Activated CD4-positive, alpha-beta memory T cell treated with anti-CD3 and anti-CD28 coated beads for 36 hours (primary cell): ENCODE data around the gene NTHL1. TPM values are rescaled to one million over a fixed set of nuclear protein-coding genes. Genes with fewer than 3 reads are reported as not detected.

Source experiments
- CTCF ChIA-PET: fragments of 350-600 bp; sonication (Branson Sonifier 250); formaldehyde crosslinking; loops from one replicate; lab custom pipeline; 2021; ENCODE audit warnings: antibody characterized with exemption, inconsistent platforms; lab: Charles Lee
- POLR2A ChIA-PET: fragments of 350-600 bp; sonication (Branson Sonifier 250); formaldehyde crosslinking; loops from one replicate; lab custom pipeline; 2021; ENCODE audit warnings: antibody characterized with exemption; lab: Charles Lee
- DNase-seq: peaks from one replicate; pipeline ENCODE4 v3.0.0-alpha.2; 2020
- H3K27ac Mint-ChIP-seq: one replicate; pipeline ENCODE4 v1.8.0; 2021; ENCODE audit warnings: mixed read lengths
- H3K27me3 Mint-ChIP-seq: one replicate; pipeline ENCODE4 v1.8.0; 2021; ENCODE audit warnings: mixed read lengths
- H3K36me3 Mint-ChIP-seq: one replicate; pipeline ENCODE4 v1.8.0; 2021; ENCODE audit warnings: mixed read lengths
- H3K4me1 Mint-ChIP-seq: one replicate; pipeline ENCODE4 v1.8.0; 2021; ENCODE audit warnings: low read depth, mixed read lengths
- H3K4me3 Mint-ChIP-seq: one replicate; pipeline ENCODE4 v1.8.0; 2021; ENCODE audit warnings: mild to moderate bottlenecking, mixed read lengths
- H3K9me3 Mint-ChIP-seq: one replicate; pipeline ENCODE4 v1.8.0; 2021; ENCODE audit warnings: mixed read lengths
- intact Hi-C: fragments of 100-400 bp; cut with micrococcal nuclease; formaldehyde crosslinking; loops from one replicate; pipeline ENCODE4 v1.15.1; 2023
- total RNA-seq, 2 experiments: library from RNA; stranded (reverse); gene quantifications; one replicate each; pipeline ENCODE4 v1.2.3, GENCODE V29; 2021

NTHL1 gene
- total RNA-seq, 2 experiments from 2014 or later: 24.3 to 26.2 TPM

GRCh38 chr16:2027024-2028010 is 20.3 kb downstream of the NTHL1 start:
- Mint-ChIP-seq H3K4me3 (peak overlapping the region; percentile 42), H3K27me3 (peaks cover 13% of the 10 kb centered on the region), H3K9me3 (no peaks in the 10 kb centered on the region), H3K4me1 (peaks cover 13% of the 10 kb centered on the region), H3K27ac (no peak overlapping the region), H3K36me3 (no peaks in the 10 kb centered on the region)
- DNase-seq: no peak
- POLR2A ChIA-PET: no interaction called here
- intact Hi-C loops: no loop called here
- CTCF ChIA-PET: interaction anchor here (1.0 to 2.2 kb wide), 4 partner anchors 8 to 125 kb away, joined by 3 to 13 read pairs (median 4); partner anchors contain the start of gene NPW

- POLR2A ChIA-PET: no interaction called here
- peaks cover 16% of the 10 kb centered on the region for H3K27me3 Mint-ChIP-seq
- CTCF ChIA-PET: interaction anchor here (1.6 to 2.2 kb wide), 2 partner anchors 114 to 126 kb away, joined by 5 to 13 read pairs; no protein-coding TSS in a partner anchor
These were observed 21.1 kb downstream of the NTHL1 start, which contains the start of gene NHERF2 for GRCh38 chr16:2026461-2027023. TSS of gene NHERF2 (plus strand) at chr16:2026902. CDS start at chr16:2027006, 104 bp downstream.

GRCh38 chr16:2025878-2026460 is 21.7 kb downstream of the NTHL1 start:
- intact Hi-C loops: no loop called here

More at GRCh38 chr16:2026461-2027023, 21.1 kb downstream of the NTHL1 start, which contains the start of gene NHERF2:
- H3K4me3 Mint-ChIP-seq: peak within 1 kb of the TSS; percentile 42
- no peaks in the 10 kb centered on the region for H3K36me3 Mint-ChIP-seq
- DNase-seq: no peak
- no peaks in the 10 kb centered on the region for H3K9me3 Mint-ChIP-seq
- intact Hi-C loops: no loop called here
- no peak within 1 kb of the TSS for H3K27ac Mint-ChIP-seq
- peaks cover 13% of the 10 kb centered on the region for H3K4me1 Mint-ChIP-seq

GRCh38 chr16:2025251-2025650 is 22.4 kb downstream of the NTHL1 start:
- Mint-ChIP-seq H3K9me3 (no peaks in the 10 kb centered on the region), H3K36me3 (no peaks in the 10 kb centered on the region), H3K27ac (no peak overlapping the region), H3K27me3 (peaks cover 25% of the 10 kb centered on the region), H3K4me3 (no peak overlapping the region), H3K4me1 (peaks cover 17% of the 10 kb centered on the region)
- ChIA-PET CTCF (interaction anchor here (4.8 kb wide), 1 partner anchor 115 kb away, joined by 37 read pairs; no protein-coding TSS in a partner anchor), POLR2A (no interaction called here)
- no peak for DNase-seq
- intact Hi-C loops: no loop called here

More at GRCh38 chr16:2025878-2026460, 21.7 kb downstream of the NTHL1 start:
- Mint-ChIP-seq H3K27ac (no peak overlapping the region), H3K27me3 (peaks cover 21% of the 10 kb centered on the region), H3K4me1 (peaks cover 13% of the 10 kb centered on the region), H3K36me3 (no peaks in the 10 kb centered on the region), H3K9me3 (no peaks in the 10 kb centered on the region), H3K4me3 (no peak overlapping the region)
- no peak for DNase-seq
- ChIA-PET POLR2A (no interaction called here), CTCF (interaction anchor here (1.6 to 4.8 kb wide), 3 partner anchors 114 to 127 kb away, joined by 5 to 37 read pairs (median 13); no protein-coding TSS in a partner anchor)

- Mint-ChIP-seq H3K36me3 (no peaks in the 10 kb centered on the region), H3K27me3 (peaks cover 30% of the 10 kb centered on the region), H3K27ac (no peak overlapping the region), H3K4me3 (no peak overlapping the region), H3K9me3 (no peaks in the 10 kb centered on the region), H3K4me1 (peaks cover 17% of the 10 kb centered on the region)
- CTCF ChIA-PET: interaction anchor here (0.7 to 4.8 kb wide), 4 partner anchors 20 to 212 kb away, joined by 3 to 37 read pairs (median 4); no protein-coding TSS in a partner anchor
- DNase-seq: no peak
- intact Hi-C loops: no loop called here
- POLR2A ChIA-PET: no interaction called here
These were observed 23.6 kb downstream of the NTHL1 start for GRCh38 chr16:2024032-2024420.

GRCh38 chr16:2023092-2024031 is 24.3 kb downstream of the NTHL1 start:
- peak overlapping the region; percentile 58 for H3K4me3 Mint-ChIP-seq
- no peaks in the 10 kb centered on the region for H3K36me3 Mint-ChIP-seq
- CTCF ChIA-PET: interaction anchor here (0.5 to 4.8 kb wide), 20 partner anchors 9 to 228 kb away, joined by 3 to 37 read pairs (median 4); partner anchors contain the start of genes ECI1, NTHL1, PKD1 and TRAF7
- no peaks in the 10 kb centered on the region for H3K9me3 Mint-ChIP-seq
- H3K27me3 Mint-ChIP-seq: peaks cover 34% of the 10 kb centered on the region
- POLR2A ChIA-PET: no interaction called here
- H3K27ac Mint-ChIP-seq: no peak overlapping the region
- DNase-seq: peak; percentile 96
- intact Hi-C loops: loop anchor here (1.0 kb wide), 2 partner anchors 117 to 130 kb away; no protein-coding TSS in a partner anchor
- H3K4me1 Mint-ChIP-seq: peaks cover 17% of the 10 kb centered on the region

- H3K4me3 Mint-ChIP-seq: peak overlapping the region; percentile 58
- no peaks in the 10 kb centered on the region for H3K36me3 Mint-ChIP-seq
- peaks cover 17% of the 10 kb centered on the region for H3K4me1 Mint-ChIP-seq
- no peak overlapping the region for H3K27ac Mint-ChIP-seq
- ChIA-PET CTCF (interaction anchor here (0.5 to 4.8 kb wide), 22 partner anchors 9 to 438 kb away, joined by 3 to 37 read pairs (median 4); partner anchors contain the start of genes ECI1, MSRB1, NTHL1 and PKD1), POLR2A (no interaction called here)
- H3K27me3 Mint-ChIP-seq: peaks cover 36% of the 10 kb centered on the region
- no peak for DNase-seq
- H3K9me3 Mint-ChIP-seq: no peaks in the 10 kb centered on the region
- intact Hi-C loops: loop anchor here (1.0 kb wide), 2 partner anchors 118 to 131 kb away; no protein-coding TSS in a partner anchor
These were observed 24.9 kb downstream of the NTHL1 start for GRCh38 chr16:2022723-2023091.

- CTCF ChIA-PET: interaction anchor here (0.6 to 2.5 kb wide), 4 partner anchors 16 to 850 kb away, joined by 3 to 8 read pairs (median 4); no protein-coding TSS in a partner anchor
- POLR2A ChIA-PET: interaction anchor here (0.7 to 1.1 kb wide), 3 partner anchors 8 to 135 kb away, joined by 3 to 5 read pairs (median 3); partner anchors contain the start of genes NTHL1, TRAF7 and TSC2
These were observed 27.5 kb downstream of the NTHL1 start for GRCh38 chr16:2019921-2020831.

GRCh38 chr16:2019518-2019920 is 28.1 kb downstream of the NTHL1 start, which contains the start of gene NPW:
TSS of gene NPW (plus strand) at chr16:2019785.
- no peak within 1 kb of the TSS for H3K4me3 Mint-ChIP-seq
- POLR2A ChIA-PET: interaction anchor here (1.1 kb wide), 2 partner anchors 28 to 136 kb away, joined by 3 read pairs; partner anchors contain the start of genes NTHL1, TRAF7 and TSC2
- H3K9me3 Mint-ChIP-seq: no peaks in the 10 kb centered on the region
- H3K4me1 Mint-ChIP-seq: peaks cover 13% of the 10 kb centered on the region
- DNase-seq: peak; percentile 31
- no peaks in the 10 kb centered on the region for H3K36me3 Mint-ChIP-seq
- intact Hi-C loops: no loop called here
- H3K27ac Mint-ChIP-seq: no peak within 1 kb of the TSS
- peaks cover 30% of the 10 kb centered on the region for H3K27me3 Mint-ChIP-seq
- CTCF ChIA-PET: interaction anchor here (0.6 to 2.5 kb wide), 5 partner anchors 8 to 127 kb away, joined by 3 to 8 read pairs (median 3); no protein-coding TSS in a partner anchor

More at GRCh38 chr16:2019921-2020831, 27.5 kb downstream of the NTHL1 start:
- Mint-ChIP-seq H3K27me3 (peaks cover 30% of the 10 kb centered on the region), H3K9me3 (no peaks in the 10 kb centered on the region), H3K36me3 (no peaks in the 10 kb centered on the region), H3K4me3 (no peak overlapping the region), H3K27ac (no peak overlapping the region), H3K4me1 (peaks cover 13% of the 10 kb centered on the region)
- intact Hi-C loops: no loop called here
- no peak for DNase-seq
